Measurements from ENCODE around the gene ANKRD22. TPM values are rescaled to one million over a fixed set of nuclear protein-coding genes. Genes with fewer than 3 reads are reported as not detected.

The ANKRD22 gene
- total RNA-seq, 2 experiments from 2014 or later = not detected

DNA sequence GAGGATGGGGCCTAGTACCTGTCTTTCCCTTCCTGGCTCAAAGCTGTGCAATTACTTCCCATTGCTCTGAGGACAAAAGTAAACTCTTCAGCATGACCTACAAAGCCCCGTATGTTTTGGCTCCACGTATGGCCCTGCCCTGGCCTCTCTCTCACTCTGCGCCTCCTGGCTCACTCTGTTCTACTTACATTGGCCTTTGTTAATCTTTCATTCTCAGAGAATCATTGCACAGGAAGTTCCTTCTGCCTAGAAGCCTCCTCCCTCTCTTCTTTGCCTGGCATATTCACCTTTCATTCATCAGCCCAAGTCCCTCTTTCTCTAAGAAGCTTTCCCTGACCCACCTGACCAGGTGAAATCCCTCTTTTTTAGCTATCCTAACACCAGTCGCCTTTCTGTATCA, 25.3 kb downstream of the ANKRD22 start:
- TF ChIP-seq, protein P1, sequence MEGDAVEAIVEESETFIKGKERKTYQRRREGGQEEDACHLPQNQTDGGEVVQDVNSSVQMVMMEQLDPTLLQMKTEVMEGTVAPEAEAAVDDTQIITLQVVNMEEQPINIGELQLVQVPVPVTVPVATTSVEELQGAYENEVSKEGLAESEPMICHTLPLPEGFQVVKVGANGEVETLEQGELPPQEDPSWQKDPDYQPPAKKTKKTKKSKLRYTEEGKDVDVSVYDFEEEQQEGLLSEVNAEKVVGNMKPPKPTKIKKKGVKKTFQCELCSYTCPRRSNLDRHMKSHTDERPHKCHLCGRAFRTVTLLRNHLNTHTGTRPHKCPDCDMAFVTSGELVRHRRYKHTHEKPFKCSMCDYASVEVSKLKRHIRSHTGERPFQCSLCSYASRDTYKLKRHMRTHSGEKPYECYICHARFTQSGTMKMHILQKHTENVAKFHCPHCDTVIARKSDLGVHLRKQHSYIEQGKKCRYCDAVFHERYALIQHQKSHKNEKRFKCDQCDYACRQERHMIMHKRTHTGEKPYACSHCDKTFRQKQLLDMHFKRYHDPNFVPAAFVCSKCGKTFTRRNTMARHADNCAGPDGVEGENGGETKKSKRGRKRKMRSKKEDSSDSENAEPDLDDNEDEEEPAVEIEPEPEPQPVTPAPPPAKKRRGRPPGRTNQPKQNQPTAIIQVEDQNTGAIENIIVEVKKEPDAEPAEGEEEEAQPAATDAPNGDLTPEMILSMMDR (IDR thresholded peaks at IDR 0.05) = no peak
- H3K4me3 ChIP-seq (ENCODE audit: low read length) = no peak overlapping the region
- CTCF ChIA-PET = interaction anchor here (7.1 kb wide), 1 partner anchor 9 kb away, joined by 32 read pairs; no protein-coding TSS in a partner anchor
- DNase-seq = peak in 3 of 14 experiments; percentile 18 to 36 (median 32)
- Mint-ChIP-seq H3K27me3 (no peaks in the 10 kb centered on the region), H3K4me1 (ENCODE audit: low read depth) (peaks cover 79% of the 10 kb centered on the region), H3K9me3 (no peaks in the 10 kb centered on the region), H3K27ac (peak overlapping the region; percentile 78), H3K4me3 (peak overlapping the region; percentile 2), H3K36me3 (ENCODE audit: low read depth) (no peaks in the 10 kb centered on the region)
- H3K9me3 ChIP-seq (ENCODE audit: control insufficient read depth in 1 of 2, insufficient read depth in 1 of 2, low read length in 2 of 2) = peaks cover 0 to 4% of the 10 kb centered on the region in 2 experiments
- intact Hi-C loops (cut with DNase I, micrococcal nuclease) = loop anchor here in 1 of 2 experiments (10.0 kb wide), 1 partner anchor 262 kb away; no protein-coding TSS in a partner anchor
- no peaks in the 10 kb centered on the region for H3K36me3 ChIP-seq (ENCODE audit: insufficient read depth, low read length)
- H3K27me3 ChIP-seq (ENCODE audit: control insufficient read depth in 1 of 2, insufficient read depth in 2 of 2, low read length in 2 of 2) = no peaks in the 10 kb centered on the region
- peaks cover 22% of the 10 kb centered on the region for H3K4me1 ChIP-seq (ENCODE audit: insufficient read depth, low read length)
- no peak for ATAC-seq (ENCODE audit: poor library complexity)
- POLR2A ChIA-PET = interaction anchor here (1.1 to 4.7 kb wide), 5 partner anchors 9 to 965 kb away, joined by 3 to 33 read pairs (median 3); partner anchors contain the start of gene STAMBPL1
- peak overlapping the region in 1 of 2 donors; percentile 49 for H3K27ac ChIP-seq (ENCODE audit: low read depth in 1 of 2, low read length in 2 of 2)

DNA sequence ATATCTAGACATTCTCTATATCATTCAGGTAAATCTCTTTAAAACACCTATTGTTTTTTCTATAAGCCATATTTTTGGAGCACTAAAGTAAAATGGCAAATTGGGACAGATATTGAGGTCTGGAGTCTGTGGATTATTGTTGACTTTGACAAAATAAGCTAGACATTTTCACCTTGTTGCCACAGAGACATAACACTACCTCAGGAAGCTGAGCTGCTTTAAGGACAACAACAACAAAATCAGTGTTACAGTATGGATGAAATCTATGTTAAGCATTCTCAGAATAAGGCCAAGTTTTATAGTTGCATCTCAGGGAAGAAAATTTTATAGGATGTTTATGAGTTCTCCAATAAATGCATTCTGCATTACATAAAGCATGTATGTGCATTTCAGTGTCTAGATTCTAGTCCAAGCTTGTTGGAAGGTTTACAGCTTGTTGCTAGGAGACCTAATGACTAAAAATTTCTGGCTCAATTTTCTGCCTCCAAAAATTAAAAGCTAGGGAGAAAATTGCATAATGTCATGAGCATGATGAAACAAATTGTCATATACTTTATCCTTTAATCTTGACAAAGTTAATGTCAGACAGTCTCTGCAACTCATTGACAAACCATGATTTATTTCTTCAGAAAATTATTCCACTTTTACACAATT, 30.8 kb downstream of the ANKRD22 start:
- CTCF ChIA-PET = interaction anchor here (7.1 kb wide), 1 partner anchor 15 kb away, joined by 32 read pairs; no protein-coding TSS in a partner anchor
- H3K4me3 Mint-ChIP-seq = no peak overlapping the region
- Histone ChIP-seq H3K4me3 (ENCODE audit: low read length) (no peak overlapping the region), H3K36me3 (ENCODE audit: insufficient read depth, low read length) (no peaks in the 10 kb centered on the region), H3K27ac (ENCODE audit: low read depth in 1 of 2, low read length in 2 of 2) (no peak overlapping the region), H3K27me3 (ENCODE audit: control insufficient read depth in 1 of 2, insufficient read depth in 2 of 2, low read length in 2 of 2) (no peaks in the 10 kb centered on the region), H3K9me3 (ENCODE audit: control insufficient read depth in 1 of 2, insufficient read depth in 1 of 2, low read length in 2 of 2) (peaks cover 0 to 4% of the 10 kb centered on the region in 2 experiments), H3K4me1 (ENCODE audit: insufficient read depth, low read length) (peaks cover 8% of the 10 kb centered on the region)
- peak overlapping the region; percentile 3 for H3K27ac Mint-ChIP-seq
- intact Hi-C loops (cut with DNase I, micrococcal nuclease) = loop anchor here in 1 of 2 experiments (10.0 kb wide), 1 partner anchor 256 kb away; no protein-coding TSS in a partner anchor
- TF ChIP-seq, protein P1 (IDR thresholded peaks at IDR 0.05) = no peak
- POLR2A ChIA-PET = interaction anchor here (1.0 to 2.1 kb wide), 4 partner anchors 8 to 59 kb away, joined by 3 to 9 read pairs (median 4); partner anchors contain the start of gene STAMBPL1
- H3K36me3 Mint-ChIP-seq (ENCODE audit: low read depth) = no peaks in the 10 kb centered on the region
- H3K9me3 Mint-ChIP-seq = no peaks in the 10 kb centered on the region
- no peaks in the 10 kb centered on the region for H3K27me3 Mint-ChIP-seq
- DNase-seq (peak in 1 of 14 experiments; percentile 28), ATAC-seq (ENCODE audit: poor library complexity) (peak; percentile 24)
- H3K4me1 Mint-ChIP-seq (ENCODE audit: low read depth) = peaks cover 65% of the 10 kb centered on the region

DNA sequence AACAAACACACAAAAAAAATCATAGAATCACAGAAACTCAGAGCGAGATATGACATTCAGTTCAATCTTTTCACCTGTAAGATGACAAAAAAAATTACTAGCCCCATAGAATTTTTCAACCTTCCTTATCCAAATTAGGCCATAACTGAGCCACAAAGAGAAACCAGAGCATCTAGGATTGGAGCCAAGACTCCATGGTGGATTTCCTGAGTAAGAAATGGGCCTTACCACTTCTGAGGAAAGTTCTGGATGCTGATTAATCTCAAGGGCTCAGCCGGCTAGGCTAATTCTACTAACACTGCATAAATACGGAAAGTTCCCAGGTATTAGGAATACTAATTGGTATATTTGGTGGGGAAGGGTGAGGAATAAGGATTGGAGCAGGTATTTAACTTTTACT, 32.4 kb downstream of the ANKRD22 start:
- DNase-seq (no peak), ATAC-seq (ENCODE audit: poor library complexity) (no peak)
- CTCF ChIA-PET = no interaction called here
- intact Hi-C loops (cut with DNase I, micrococcal nuclease) = loop anchor here (10.0 kb wide), 2 partner anchors 954 to 964 kb away; partner anchors contain the start of genes KLLN (in 1 of the 2) and PTEN (in 1 of the 2)
- POLR2A ChIA-PET = no interaction called here
- Histone ChIP-seq H3K9me3 (ENCODE audit: control insufficient read depth in 1 of 2, insufficient read depth in 1 of 2, low read length in 2 of 2) (peaks cover 0 to 4% of the 10 kb centered on the region in 2 experiments), H3K36me3 (ENCODE audit: insufficient read depth, low read length) (no peaks in the 10 kb centered on the region), H3K27ac (ENCODE audit: low read depth in 1 of 2, low read length in 2 of 2) (no peak overlapping the region), H3K27me3 (ENCODE audit: control insufficient read depth in 1 of 2, insufficient read depth in 2 of 2, low read length in 2 of 2) (no peaks in the 10 kb centered on the region), H3K4me1 (ENCODE audit: insufficient read depth, low read length) (peaks cover 3% of the 10 kb centered on the region), H3K4me3 (ENCODE audit: low read length) (no peak overlapping the region)
- no peaks in the 10 kb centered on the region for H3K9me3 Mint-ChIP-seq
- H3K4me1 Mint-ChIP-seq (ENCODE audit: low read depth) = peaks cover 60% of the 10 kb centered on the region
- no peak overlapping the region for H3K27ac Mint-ChIP-seq
- no peaks in the 10 kb centered on the region for H3K36me3 Mint-ChIP-seq (ENCODE audit: low read depth)
- TF ChIP-seq, protein P1 (IDR thresholded peaks at IDR 0.05) = no peak
- no peak overlapping the region for H3K4me3 Mint-ChIP-seq
- no peaks in the 10 kb centered on the region for H3K27me3 Mint-ChIP-seq

Data from CD4-positive, alpha-beta T cell (primary cell).